MCF 10A (cell line): ENCODE results near the gene SAMHD1. TPM values are rescaled to one million over a fixed set of nuclear protein-coding genes. Genes with fewer than 3 reads are reported as not detected.

Experiments used
- BruUV-seq: library from RNA; stranded (reverse); fragments of 400-500 nt; replicated peaks from 2 replicates; lab custom pipeline; 2021; lab: Mats Ljungman, UMichigan
- CTCF ChIA-PET: fragments of 300-600 bp; sonication (Branson Sonifier 250); formaldehyde crosslinking; extraction: SDS; loops from one replicate; lab custom pipeline; 2021; ENCODE audit warnings: antibody characterized with exemption, inconsistent platforms; lab: Yijun Ruan, JAX
- POLR2A ChIA-PET: fragments of 300-600, 350-650 bp; sonication (Branson Sonifier 250); formaldehyde crosslinking; extraction: SDS; loops from one replicate; lab custom pipeline; 2020; ENCODE audit warnings: antibody characterized with exemption, inconsistent platforms; lab: Yijun Ruan, JAX
- DNase-seq: peaks from one replicate; pipeline ENCODE4 v3.0.0-alpha.2; 2018; ENCODE audit not compliant: unreplicated experiment
- H3K27ac Mint-ChIP-seq: one replicate; pipeline ENCODE4 v1.8.0; 2022; ENCODE audit warnings: mild to moderate bottlenecking, low read depth, mixed read lengths; ENCODE audit not compliant: unreplicated experiment
- H3K27me3 Mint-ChIP-seq: one replicate; pipeline ENCODE4 v1.8.0; 2022; ENCODE audit warnings: mixed read lengths; ENCODE audit not compliant: insufficient read depth, unreplicated experiment
- H3K36me3 Mint-ChIP-seq: one replicate; pipeline ENCODE4 v1.8.0; 2022; ENCODE audit warnings: mild to moderate bottlenecking, moderate library complexity, mixed read lengths; ENCODE audit not compliant: insufficient read depth, unreplicated experiment
- H3K4me1 Mint-ChIP-seq: one replicate; pipeline ENCODE4 v1.8.0; 2022; ENCODE audit warnings: mixed read lengths; ENCODE audit not compliant: insufficient read depth, unreplicated experiment
- H3K4me3 Mint-ChIP-seq: one replicate; pipeline ENCODE4 v1.8.0; 2022; ENCODE audit warnings: mild to moderate bottlenecking, moderate library complexity, mixed read lengths; ENCODE audit not compliant: unreplicated experiment
- H3K9me3 Mint-ChIP-seq: one replicate; pipeline ENCODE4 v1.8.0; 2022; ENCODE audit warnings: mixed read lengths; ENCODE audit not compliant: unreplicated experiment
- CTCF ChIP-seq: fragments of 200-600 bp; IDR thresholded peaks from one replicate; pipeline ENCODE4 v1.8.0; 2022; ENCODE audit warnings: antibody characterized with exemption, mild to moderate bottlenecking; ENCODE audit not compliant: unreplicated experiment
- intact Hi-C: fragments of 100-400 bp; cut with micrococcal nuclease; formaldehyde crosslinking; loops from 2 replicates; pipeline ENCODE4 v1.14.1; 2022
- total RNA-seq: library from RNA; stranded (reverse); gene quantifications from 2 replicates; pipeline ENCODE4 v1.2.3, GENCODE V29; 2022

SAMHD1 gene
- total RNA-seq, 1 experiment from 2014 or later = 2.6 TPM

- ChIA-PET POLR2A (interaction anchor here (0.7 to 3.7 kb wide), 10 partner anchors 8 to 900 kb away, joined by 3 to 25 read pairs (median 4); partner anchors contain the start of genes RAB5IF and SCAND1), CTCF (interaction anchor here (0.8 to 1.6 kb wide), 7 partner anchors 9 to 640 kb away, joined by 3 to 6 read pairs (median 4); a partner anchor contains a TSS)
- intact Hi-C loops = no loop called here
- H3K9me3 Mint-ChIP-seq = no peaks in the 10 kb centered on the region
- no peak for TF ChIP-seq CTCF
- DNase-seq = peak; percentile 52
- peaks cover 21% of the 10 kb centered on the region for H3K36me3 Mint-ChIP-seq
- no peaks in the 10 kb centered on the region for H3K27me3 Mint-ChIP-seq
- H3K27ac Mint-ChIP-seq = peak overlapping the region; percentile 54
- BruUV-seq = no TSS peak
- H3K4me3 Mint-ChIP-seq = peak overlapping the region; percentile 22
- H3K4me1 Mint-ChIP-seq = peaks cover 48% of the 10 kb centered on the region
These were observed 96.9 kb downstream of the SAMHD1 start for GRCh38 chr20:36854348-36855240.

GRCh38 chr20:36852187-36852586 is 99.3 kb downstream of the SAMHD1 start:
- H3K9me3 Mint-ChIP-seq = no peaks in the 10 kb centered on the region
- CTCF ChIA-PET = interaction anchor here (0.6 to 1.2 kb wide), 3 partner anchors 9 to 43 kb away, joined by 3 to 4 read pairs (median 3); no protein-coding TSS in a partner anchor
- no peak overlapping the region for H3K27ac Mint-ChIP-seq
- H3K27me3 Mint-ChIP-seq = no peaks in the 10 kb centered on the region
- intact Hi-C loops = no loop called here
- POLR2A ChIA-PET = interaction anchor here (7.6 kb wide), 1 partner anchor 9 kb away, joined by 88 read pairs; a partner anchor contains a TSS
- H3K36me3 Mint-ChIP-seq = peaks cover 11% of the 10 kb centered on the region
- no peak for TF ChIP-seq CTCF
- H3K4me3 Mint-ChIP-seq = no peak overlapping the region
- no peak for DNase-seq
- peaks cover 33% of the 10 kb centered on the region for H3K4me1 Mint-ChIP-seq
- BruUV-seq = no TSS peak

GRCh38 chr20:36851490-36851889 is 100.0 kb downstream of the SAMHD1 start:
- H3K4me3 Mint-ChIP-seq = no peak overlapping the region
- no peaks in the 10 kb centered on the region for H3K9me3 Mint-ChIP-seq
- no TSS peak for BruUV-seq
- CTCF ChIA-PET = no interaction called here
- intact Hi-C loops = no loop called here
- H3K27ac Mint-ChIP-seq = no peak overlapping the region
- H3K27me3 Mint-ChIP-seq = no peaks in the 10 kb centered on the region
- DNase-seq = no peak
- peaks cover 11% of the 10 kb centered on the region for H3K36me3 Mint-ChIP-seq
- POLR2A ChIA-PET = interaction anchor here (7.6 kb wide), 1 partner anchor 10 kb away, joined by 88 read pairs; a partner anchor contains a TSS
- TF ChIP-seq CTCF = no peak
- peaks cover 31% of the 10 kb centered on the region for H3K4me1 Mint-ChIP-seq

GRCh38 chr20:36850759-36851158 is 100.7 kb downstream of the SAMHD1 start:
- peaks cover 23% of the 10 kb centered on the region for H3K4me1 Mint-ChIP-seq
- no peak overlapping the region for H3K27ac Mint-ChIP-seq
- no peak for DNase-seq
- intact Hi-C loops = no loop called here
- no peak for TF ChIP-seq CTCF
- CTCF ChIA-PET = no interaction called here
- peaks cover 5% of the 10 kb centered on the region for H3K36me3 Mint-ChIP-seq
- H3K9me3 Mint-ChIP-seq = no peaks in the 10 kb centered on the region
- H3K4me3 Mint-ChIP-seq = no peak overlapping the region
- BruUV-seq = no TSS peak
- POLR2A ChIA-PET = interaction anchor here (7.6 kb wide), 1 partner anchor 11 kb away, joined by 88 read pairs; a partner anchor contains a TSS
- H3K27me3 Mint-ChIP-seq = no peaks in the 10 kb centered on the region
